ENCODE measurements around the gene TMEM97. TPM values are rescaled to one million over a fixed set of nuclear protein-coding genes. Genes with fewer than 3 reads are reported as not detected.

TMEM97 gene
- polyA plus RNA-seq, 1 donor from 2014 or later: 16.9 TPM

- Histone ChIP-seq H3K9me3 (ENCODE audit: low read length) (no peaks in the 10 kb centered on the region), H3K27ac (ENCODE audit: low read length) (no peak overlapping the region), H3K36me3 (ENCODE audit: insufficient read depth, low read length) (no peaks in the 10 kb centered on the region), H3K79me2 (replicated peaks; ENCODE audit: insufficient read depth, low read length) (no peaks in the 10 kb centered on the region), H3K4me2 (ENCODE audit: low read length) (no peak overlapping the region), H3K9me2 (ENCODE audit: insufficient read depth, low read length) (no peaks in the 10 kb centered on the region), H3K27me3 (ENCODE audit: insufficient read depth, low read depth, low read length) (no peaks in the 10 kb centered on the region), H2AFZ (ENCODE audit: low read depth, low read length) (no peak overlapping the region), H4K20me1 (ENCODE audit: insufficient read depth) (no peaks in the 10 kb centered on the region), H3F3A (ENCODE audit: insufficient read depth, low read length, poor library complexity, severe bottlenecking) (no peaks in the 10 kb centered on the region), H3K9ac (ENCODE audit: low read length) (no peak overlapping the region), H3K4me3 (ENCODE audit: low read length) (no peak overlapping the region)
- no peak for TF ChIP-seq RAD21 (conservative IDR thresholded peaks at IDR 0.05)
- TF ChIP-seq TAF1 (IDR thresholded peaks at IDR 0.05; ENCODE audit: low read depth): no peak
- TF ChIP-seq, protein P1, sequence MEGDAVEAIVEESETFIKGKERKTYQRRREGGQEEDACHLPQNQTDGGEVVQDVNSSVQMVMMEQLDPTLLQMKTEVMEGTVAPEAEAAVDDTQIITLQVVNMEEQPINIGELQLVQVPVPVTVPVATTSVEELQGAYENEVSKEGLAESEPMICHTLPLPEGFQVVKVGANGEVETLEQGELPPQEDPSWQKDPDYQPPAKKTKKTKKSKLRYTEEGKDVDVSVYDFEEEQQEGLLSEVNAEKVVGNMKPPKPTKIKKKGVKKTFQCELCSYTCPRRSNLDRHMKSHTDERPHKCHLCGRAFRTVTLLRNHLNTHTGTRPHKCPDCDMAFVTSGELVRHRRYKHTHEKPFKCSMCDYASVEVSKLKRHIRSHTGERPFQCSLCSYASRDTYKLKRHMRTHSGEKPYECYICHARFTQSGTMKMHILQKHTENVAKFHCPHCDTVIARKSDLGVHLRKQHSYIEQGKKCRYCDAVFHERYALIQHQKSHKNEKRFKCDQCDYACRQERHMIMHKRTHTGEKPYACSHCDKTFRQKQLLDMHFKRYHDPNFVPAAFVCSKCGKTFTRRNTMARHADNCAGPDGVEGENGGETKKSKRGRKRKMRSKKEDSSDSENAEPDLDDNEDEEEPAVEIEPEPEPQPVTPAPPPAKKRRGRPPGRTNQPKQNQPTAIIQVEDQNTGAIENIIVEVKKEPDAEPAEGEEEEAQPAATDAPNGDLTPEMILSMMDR (IDR thresholded peaks at IDR 0.05; ENCODE audit: poor library complexity, severe bottlenecking): no peak
- TF ChIP-seq SMC3 (conservative IDR thresholded peaks at IDR 0.05; ENCODE audit: poor library complexity): no peak
- TF ChIP-seq, protein P2, sequence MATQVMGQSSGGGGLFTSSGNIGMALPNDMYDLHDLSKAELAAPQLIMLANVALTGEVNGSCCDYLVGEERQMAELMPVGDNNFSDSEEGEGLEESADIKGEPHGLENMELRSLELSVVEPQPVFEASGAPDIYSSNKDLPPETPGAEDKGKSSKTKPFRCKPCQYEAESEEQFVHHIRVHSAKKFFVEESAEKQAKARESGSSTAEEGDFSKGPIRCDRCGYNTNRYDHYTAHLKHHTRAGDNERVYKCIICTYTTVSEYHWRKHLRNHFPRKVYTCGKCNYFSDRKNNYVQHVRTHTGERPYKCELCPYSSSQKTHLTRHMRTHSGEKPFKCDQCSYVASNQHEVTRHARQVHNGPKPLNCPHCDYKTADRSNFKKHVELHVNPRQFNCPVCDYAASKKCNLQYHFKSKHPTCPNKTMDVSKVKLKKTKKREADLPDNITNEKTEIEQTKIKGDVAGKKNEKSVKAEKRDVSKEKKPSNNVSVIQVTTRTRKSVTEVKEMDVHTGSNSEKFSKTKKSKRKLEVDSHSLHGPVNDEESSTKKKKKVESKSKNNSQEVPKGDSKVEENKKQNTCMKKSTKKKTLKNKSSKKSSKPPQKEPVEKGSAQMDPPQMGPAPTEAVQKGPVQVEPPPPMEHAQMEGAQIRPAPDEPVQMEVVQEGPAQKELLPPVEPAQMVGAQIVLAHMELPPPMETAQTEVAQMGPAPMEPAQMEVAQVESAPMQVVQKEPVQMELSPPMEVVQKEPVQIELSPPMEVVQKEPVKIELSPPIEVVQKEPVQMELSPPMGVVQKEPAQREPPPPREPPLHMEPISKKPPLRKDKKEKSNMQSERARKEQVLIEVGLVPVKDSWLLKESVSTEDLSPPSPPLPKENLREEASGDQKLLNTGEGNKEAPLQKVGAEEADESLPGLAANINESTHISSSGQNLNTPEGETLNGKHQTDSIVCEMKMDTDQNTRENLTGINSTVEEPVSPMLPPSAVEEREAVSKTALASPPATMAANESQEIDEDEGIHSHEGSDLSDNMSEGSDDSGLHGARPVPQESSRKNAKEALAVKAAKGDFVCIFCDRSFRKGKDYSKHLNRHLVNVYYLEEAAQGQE (IDR thresholded peaks at IDR 0.05; ENCODE audit: borderline replicate concordance): no peak
- TF ChIP-seq EP300 (conservative IDR thresholded peaks at IDR 0.05; ENCODE audit: poor library complexity, severe bottlenecking): no peak
- no peak for TF ChIP-seq POLR2AphosphoS5 (IDR thresholded peaks at IDR 0.05)
- no peak for TF ChIP-seq MXI1 (conservative IDR thresholded peaks at IDR 0.05; ENCODE audit: poor library complexity, severe bottlenecking)
- no peak for TF ChIP-seq EZH2 (IDR thresholded peaks at IDR 0.05; ENCODE audit: borderline replicate concordance, insufficient read depth, low read length, poor library complexity, severe bottlenecking)
Measured at GRCh38 chr17:28270926-28271325, 48.1 kb upstream of the TMEM97 start.

- Histone ChIP-seq H3K79me2 (replicated peaks; ENCODE audit: insufficient read depth, low read length) (no peaks in the 10 kb centered on the region), H3K36me3 (ENCODE audit: insufficient read depth, low read length) (no peaks in the 10 kb centered on the region), H3F3A (ENCODE audit: insufficient read depth, low read length, poor library complexity, severe bottlenecking) (no peaks in the 10 kb centered on the region), H3K27ac (ENCODE audit: low read length) (no peak overlapping the region), H2AFZ (ENCODE audit: low read depth, low read length) (no peak overlapping the region), H3K9me2 (ENCODE audit: insufficient read depth, low read length) (no peaks in the 10 kb centered on the region), H3K27me3 (ENCODE audit: insufficient read depth, low read depth, low read length) (no peaks in the 10 kb centered on the region), H4K20me1 (ENCODE audit: insufficient read depth) (no peaks in the 10 kb centered on the region), H3K9me3 (ENCODE audit: low read length) (no peaks in the 10 kb centered on the region), H3K9ac (ENCODE audit: low read length) (no peak overlapping the region), H3K4me3 (ENCODE audit: low read length) (no peak overlapping the region), H3K4me2 (ENCODE audit: low read length) (no peak overlapping the region)
- no peak for TF ChIP-seq EZH2 (IDR thresholded peaks at IDR 0.05; ENCODE audit: borderline replicate concordance, insufficient read depth, low read length, poor library complexity, severe bottlenecking)
- TF ChIP-seq MXI1 (conservative IDR thresholded peaks at IDR 0.05; ENCODE audit: poor library complexity, severe bottlenecking): no peak
- TF ChIP-seq RAD21 (conservative IDR thresholded peaks at IDR 0.05): no peak
- TF ChIP-seq, protein P2 (IDR thresholded peaks at IDR 0.05; ENCODE audit: borderline replicate concordance): no peak
- no peak for TF ChIP-seq EP300 (conservative IDR thresholded peaks at IDR 0.05; ENCODE audit: poor library complexity, severe bottlenecking)
- TF ChIP-seq POLR2AphosphoS5 (IDR thresholded peaks at IDR 0.05): no peak
- TF ChIP-seq TAF1 (IDR thresholded peaks at IDR 0.05; ENCODE audit: low read depth): no peak
Measured at GRCh38 chr17:28271431-28271830, 47.6 kb upstream of the TMEM97 start.

All from neural cell (in vitro differentiated cells).